Mucosa of rectum (tissue), 2 donors: ENCODE data around the gene CADM1.
"Not testable (repeated sequence)": the region's sequence is repeated elsewhere in the genome, so short reads cannot be mapped to it uniquely, and the experiment has no call there.

Experiments used
- H3K27ac ChIP-seq, 2 donors: one replicate each; pipeline ENCODE4 v1.7.0; 2013; ENCODE audit warnings: inconsistent platforms in 2 of 2, low read depth in 2 of 2, low read length in 2 of 2
- H3K27me3 ChIP-seq, 2 donors: one replicate each; pipeline ENCODE4 v1.7.0; 2013; ENCODE audit warnings: low read length in 2 of 2; ENCODE audit not compliant: control insufficient read depth in 2 of 2, insufficient read depth in 2 of 2
- H3K36me3 ChIP-seq, 2 donors: one replicate each; pipeline ENCODE4 v1.7.0; 2013; ENCODE audit warnings: low read length in 2 of 2; ENCODE audit not compliant: control insufficient read depth in 2 of 2, insufficient read depth in 2 of 2
- H3K4me1 ChIP-seq, 2 donors: one replicate each; pipeline ENCODE4 v1.7.0; 2013; ENCODE audit warnings: low read length in 2 of 2, mild to moderate bottlenecking in 1 of 2; ENCODE audit not compliant: control insufficient read depth in 2 of 2, insufficient read depth in 2 of 2
- H3K4me3 ChIP-seq, 2 donors: one replicate each; pipeline ENCODE4 v1.7.0; 2013; ENCODE audit warnings: low read length in 2 of 2
- H3K9ac ChIP-seq, 2 donors: one replicate each; pipeline ENCODE4 v1.7.0; 2013; ENCODE audit warnings: low read length in 2 of 2, low read depth in 1 of 2, mild to moderate bottlenecking in 1 of 2
- H3K9me3 ChIP-seq, 2 donors: one replicate each; pipeline ENCODE4 v1.7.0; 2013; ENCODE audit warnings: low read length in 2 of 2; ENCODE audit not compliant: control insufficient read depth in 2 of 2
- donor health status: healthy.
- donor health status: Normal muscosa, but diverticular disease.

CADM1 gene

DNA sequence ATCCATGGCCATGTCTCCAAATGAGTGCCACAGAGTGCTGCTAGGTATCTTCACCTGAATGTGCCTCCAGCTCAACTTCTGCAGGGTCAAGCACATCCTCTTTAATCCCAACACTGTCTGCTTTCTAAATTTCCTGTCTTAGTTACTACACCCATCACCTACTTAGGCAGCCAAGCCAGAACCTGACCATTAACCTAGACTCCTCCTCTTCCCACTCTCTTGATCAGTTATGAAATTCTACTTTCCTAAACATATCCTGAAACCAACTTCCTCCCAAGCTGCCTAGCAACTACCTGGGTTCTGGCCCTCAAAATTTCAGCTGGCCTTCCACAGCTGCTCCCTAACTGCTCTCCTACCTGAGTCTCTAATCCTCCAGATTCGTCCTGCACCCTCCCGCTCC, 22.7 kb downstream of the CADM1 start:
- Histone ChIP-seq H3K9ac (no peak overlapping the region), H3K36me3 (no peaks in the 10 kb centered on the region), H3K4me3 (no peak overlapping the region), H3K27me3 (no peaks in the 10 kb centered on the region), H3K27ac (no peak overlapping the region), H3K4me1 (no peaks in the 10 kb centered on the region), H3K9me3 (no peaks in the 10 kb centered on the region)

DNA sequence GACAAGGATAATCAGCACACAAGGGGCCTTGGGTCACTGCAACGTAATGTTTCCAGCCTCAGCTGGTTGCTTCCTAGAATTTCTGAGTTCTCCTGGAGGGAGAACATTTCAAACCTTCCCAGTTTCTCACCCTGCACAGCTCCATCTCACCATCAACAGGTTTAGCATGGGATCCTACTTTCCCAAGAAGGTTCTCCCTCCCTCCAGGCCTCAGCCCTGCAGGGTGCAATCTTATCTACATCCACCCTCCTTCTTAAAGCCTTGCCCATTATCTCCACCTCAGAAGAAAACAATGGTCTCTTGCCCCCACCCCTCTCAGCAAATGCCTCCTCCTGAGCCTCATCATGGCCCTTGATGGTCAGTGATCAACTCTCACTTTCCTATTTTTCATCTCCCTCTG, 23.6 kb downstream of the CADM1 start:
- no peak overlapping the region for H3K4me3 ChIP-seq
- no peaks in the 10 kb centered on the region for H3K4me1 ChIP-seq
- H3K27me3 ChIP-seq: no peaks in the 10 kb centered on the region
- H3K27ac ChIP-seq: no peak overlapping the region
- no peaks in the 10 kb centered on the region for H3K9me3 ChIP-seq
- no peak overlapping the region for H3K9ac ChIP-seq
- no peaks in the 10 kb centered on the region for H3K36me3 ChIP-seq

DNA sequence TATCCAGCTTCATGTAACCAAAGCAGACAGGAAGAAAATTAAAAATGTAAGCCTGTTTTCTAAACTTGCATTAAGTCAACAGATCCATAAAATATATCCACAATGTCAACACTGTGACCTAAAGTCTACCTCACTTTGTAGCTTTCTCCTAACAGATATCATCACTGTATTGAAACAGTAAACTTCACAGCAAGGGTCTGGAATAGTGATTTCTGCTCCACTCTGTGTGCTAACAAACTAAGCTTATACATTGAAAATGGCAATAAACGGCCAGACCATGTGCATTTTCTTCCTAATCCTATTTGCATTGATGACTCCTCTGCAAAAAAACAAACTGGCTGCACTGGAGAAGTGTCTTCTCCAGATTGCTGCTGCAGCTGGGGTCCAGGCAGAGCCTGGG, 26.8 kb downstream of the CADM1 start:
- no peak overlapping the region for H3K27ac ChIP-seq
- no peak overlapping the region for H3K4me3 ChIP-seq
- no peaks in the 10 kb centered on the region for H3K36me3 ChIP-seq
- no peak overlapping the region for H3K9ac ChIP-seq
- no peaks in the 10 kb centered on the region for H3K27me3 ChIP-seq
- no peaks in the 10 kb centered on the region for H3K4me1 ChIP-seq
- H3K9me3 ChIP-seq: no peaks in the 10 kb centered on the region

DNA sequence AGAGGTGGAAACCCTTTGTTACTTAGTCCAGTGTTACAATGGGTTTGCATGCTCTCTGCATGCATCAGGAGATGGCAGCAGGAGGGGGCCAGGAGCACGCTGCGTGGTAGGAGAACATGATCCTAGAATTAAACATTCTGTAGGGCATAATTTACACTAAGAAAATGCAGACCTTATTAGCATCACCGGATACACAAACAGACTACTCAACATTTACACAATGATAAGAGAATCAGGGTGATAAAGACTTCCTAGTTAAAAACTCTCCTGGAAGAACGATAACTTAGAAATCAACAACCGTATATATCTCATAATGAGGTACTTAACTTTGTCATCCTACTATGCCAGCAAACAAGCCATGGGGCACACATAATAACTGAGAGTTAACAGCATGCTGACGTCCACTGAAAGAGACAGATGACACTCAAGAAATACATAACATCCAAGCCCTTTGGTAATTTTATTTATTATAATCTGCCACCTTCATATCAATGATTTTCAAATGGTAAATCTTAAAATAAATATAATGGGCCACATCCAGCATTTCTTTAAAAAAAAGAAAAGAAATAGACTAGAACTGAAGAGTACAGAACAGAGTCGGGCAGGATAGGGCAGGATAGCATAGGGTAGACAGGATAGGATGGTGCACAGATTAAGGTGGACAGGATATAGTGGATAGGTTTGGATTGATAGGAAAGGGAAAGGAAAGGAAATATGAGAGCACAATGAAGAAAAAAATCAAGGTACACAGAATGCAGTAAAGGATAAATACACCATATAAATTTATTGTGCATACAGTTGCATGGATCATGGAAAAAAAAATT, 27.5 kb downstream of the CADM1 start:
- Histone ChIP-seq H3K4me3 (no peak overlapping the region), H3K4me1 (no peaks in the 10 kb centered on the region), H3K9ac (no peak overlapping the region), H3K9me3 (no peaks in the 10 kb centered on the region), H3K27me3 (no peaks in the 10 kb centered on the region), H3K27ac (no peak overlapping the region), H3K36me3 (no peaks in the 10 kb centered on the region)

DNA sequence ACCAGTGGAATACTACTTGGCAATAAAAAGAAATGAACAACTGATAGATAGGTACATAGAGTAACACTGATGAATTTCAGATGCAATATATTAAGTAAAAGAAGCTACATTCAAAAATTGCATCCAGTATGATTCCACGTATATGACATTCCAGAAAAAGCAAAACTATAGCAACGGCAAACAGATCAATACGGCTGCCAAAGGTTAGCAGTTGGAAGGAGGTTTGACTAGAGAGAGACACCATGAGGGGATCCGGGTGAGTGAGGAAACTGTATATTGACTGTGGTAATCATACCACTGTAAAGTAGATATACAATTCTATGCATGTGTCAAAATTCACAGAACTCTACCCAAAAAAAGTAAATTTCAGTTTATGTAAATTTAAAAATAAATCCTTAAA, 28.7 kb downstream of the CADM1 start:
- Histone ChIP-seq H3K27ac (no peak overlapping the region), H3K9me3 (no peaks in the 10 kb centered on the region), H3K27me3 (no peaks in the 10 kb centered on the region), H3K9ac (no peak overlapping the region), H3K4me1 (no peaks in the 10 kb centered on the region), H3K4me3 (no peak overlapping the region), H3K36me3 (no peaks in the 10 kb centered on the region)

DNA sequence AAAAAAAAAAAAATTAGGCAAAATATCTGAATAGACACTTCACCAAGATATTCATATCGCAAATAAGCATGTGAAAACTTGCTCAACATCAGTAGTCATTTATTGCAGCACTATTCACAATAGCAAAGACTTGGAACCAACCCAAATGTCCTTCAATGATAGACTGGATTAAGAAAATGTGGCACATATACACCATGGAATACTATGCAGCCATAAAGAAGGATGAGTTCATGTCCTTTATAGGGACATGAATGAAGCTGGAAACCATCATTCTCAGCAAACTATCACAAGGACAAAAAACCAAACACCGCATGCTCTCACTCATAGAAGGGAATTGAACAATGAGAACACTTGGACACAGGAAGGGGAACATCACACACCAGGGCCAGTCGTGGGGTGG, 29.9 kb downstream of the CADM1 start:
- not testable (repeated sequence) for H3K27ac ChIP-seq, H3K9me3 ChIP-seq, H3K4me3 ChIP-seq, H3K4me1 ChIP-seq, H3K9ac ChIP-seq, H3K27me3 ChIP-seq, H3K36me3 ChIP-seq

DNA sequence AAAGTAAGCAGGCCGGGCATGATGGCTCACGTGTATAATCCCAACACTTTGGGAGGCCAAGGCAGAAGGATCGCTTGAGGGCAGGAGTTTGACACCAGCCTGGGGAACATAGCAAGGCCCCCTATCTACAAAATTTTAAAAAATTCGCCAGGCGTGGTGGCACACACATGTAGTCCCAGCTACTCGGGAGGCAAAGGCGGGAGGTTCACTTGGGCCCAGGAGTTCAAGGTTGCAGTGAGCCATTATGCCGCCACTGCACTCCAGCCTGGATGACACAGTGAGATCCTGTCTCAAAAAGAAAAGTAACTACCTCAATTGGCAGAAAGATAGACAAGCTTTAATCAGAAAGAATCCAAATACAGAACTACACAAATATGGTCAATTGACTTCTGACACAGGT, 31.0 kb downstream of the CADM1 start:
- Histone ChIP-seq H3K27ac (no peak overlapping the region), H3K9ac (no peak overlapping the region), H3K4me3 (no peak overlapping the region), H3K4me1 (no peaks in the 10 kb centered on the region), H3K27me3 (no peaks in the 10 kb centered on the region), H3K9me3 (no peaks in the 10 kb centered on the region), H3K36me3 (no peaks in the 10 kb centered on the region)

DNA sequence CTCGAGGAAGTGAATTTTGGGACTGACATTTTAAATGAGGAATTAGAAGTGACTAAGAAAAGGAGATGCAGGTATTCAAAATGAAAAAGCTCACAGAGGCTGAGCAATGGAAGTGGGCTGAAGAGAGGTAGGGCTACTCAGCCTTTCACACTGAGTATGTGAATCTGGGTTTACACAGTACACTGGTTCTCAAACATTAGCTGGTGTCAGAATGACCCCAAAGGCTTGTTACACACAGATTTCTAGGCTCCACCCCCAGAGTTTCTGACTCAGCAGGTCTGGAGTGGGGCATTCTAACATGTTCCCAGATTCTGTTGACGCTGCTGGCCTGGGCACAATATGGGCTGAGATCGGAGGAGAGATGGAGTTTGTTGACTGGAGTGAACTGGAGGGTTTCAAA, 32.8 kb downstream of the CADM1 start:
- Histone ChIP-seq H3K36me3 (no peaks in the 10 kb centered on the region), H3K27ac (no peak overlapping the region), H3K9me3 (no peaks in the 10 kb centered on the region), H3K4me1 (no peaks in the 10 kb centered on the region), H3K9ac (no peak overlapping the region), H3K27me3 (no peaks in the 10 kb centered on the region), H3K4me3 (no peak overlapping the region)

DNA sequence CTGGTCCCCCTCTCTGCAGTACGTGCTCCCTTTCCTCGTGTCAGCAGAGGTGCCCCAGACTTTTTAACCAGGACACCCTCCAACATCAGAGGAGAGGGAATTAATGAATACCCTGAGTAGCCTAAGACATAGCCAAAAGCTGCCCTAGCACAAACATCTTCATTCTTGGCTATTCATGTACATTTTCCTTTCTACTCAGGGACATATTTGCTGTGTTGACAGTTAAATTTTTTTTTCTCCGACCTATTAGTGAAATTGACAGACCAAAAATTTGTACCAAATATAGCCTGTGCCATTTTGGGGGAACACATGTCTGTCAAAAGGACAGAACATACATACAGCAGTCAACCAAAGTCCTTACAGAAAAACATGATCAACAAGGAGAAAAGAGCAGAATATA, 33.3 kb downstream of the CADM1 start:
- Histone ChIP-seq H3K4me1 (no peaks in the 10 kb centered on the region), H3K9ac (no peak overlapping the region), H3K9me3 (no peaks in the 10 kb centered on the region), H3K27me3 (no peaks in the 10 kb centered on the region), H3K36me3 (no peaks in the 10 kb centered on the region), H3K4me3 (no peak overlapping the region), H3K27ac (no peak overlapping the region)

DNA sequence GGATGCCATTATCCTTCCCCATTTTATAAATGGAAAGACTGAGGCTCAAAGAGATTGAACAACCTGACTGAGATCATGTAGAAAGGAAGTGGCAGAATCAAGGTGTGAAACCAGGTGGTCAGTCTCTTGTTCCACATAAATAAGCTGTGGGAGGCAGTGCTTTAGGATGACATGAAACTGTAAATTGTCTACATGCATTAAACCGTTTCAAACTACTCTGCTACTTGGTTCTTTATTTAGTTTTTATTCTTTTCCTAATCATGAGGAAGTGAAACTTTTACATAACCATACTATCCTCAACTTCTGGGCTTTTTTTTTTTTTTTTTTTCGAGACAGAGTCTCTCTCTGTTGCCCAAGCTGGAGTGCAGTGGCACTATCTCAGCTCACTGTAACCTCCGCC, 34.9 kb downstream of the CADM1 start:
- Histone ChIP-seq H3K4me1 (no peaks in the 10 kb centered on the region), H3K27ac (no peak overlapping the region), H3K9me3 (no peaks in the 10 kb centered on the region), H3K36me3 (no peaks in the 10 kb centered on the region), H3K4me3 (no peak overlapping the region), H3K27me3 (no peaks in the 10 kb centered on the region), H3K9ac (no peak overlapping the region)

DNA sequence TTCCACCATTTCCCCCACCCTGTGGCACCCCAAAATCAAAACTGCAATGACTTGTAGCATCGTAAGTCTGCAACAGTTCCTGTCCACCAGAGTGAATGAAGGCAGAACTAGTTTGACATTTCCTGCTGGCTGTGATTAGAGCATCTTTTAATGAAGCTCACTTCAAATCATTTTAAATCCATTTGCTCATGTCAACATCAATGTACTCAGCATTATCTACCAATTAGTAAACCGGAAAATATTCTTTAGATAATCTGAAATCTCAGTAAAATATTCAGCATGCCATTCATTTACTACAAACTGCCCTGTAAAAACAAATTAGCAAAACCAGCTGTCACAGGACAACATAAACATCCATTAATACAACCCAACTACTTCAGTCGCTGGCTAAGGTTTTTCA, 38.1 kb downstream of the CADM1 start:
- no peak overlapping the region for H3K27ac ChIP-seq
- H3K27me3 ChIP-seq: no peaks in the 10 kb centered on the region
- no peak overlapping the region for H3K4me3 ChIP-seq
- no peaks in the 10 kb centered on the region for H3K9me3 ChIP-seq
- H3K4me1 ChIP-seq: no peaks in the 10 kb centered on the region
- no peak overlapping the region for H3K9ac ChIP-seq
- no peaks in the 10 kb centered on the region for H3K36me3 ChIP-seq
